Activated CD4-positive, alpha-beta T cell treated with anti-CD3 and anti-CD28 coated beads, Interleukin-2, amount 50 U/mL, for 16 hours (primary cell): ENCODE results near the gene IGLL1.
A peak's percentile ranks its signal among the peaks of the same experiment; 100 is the strongest.
"Not testable (repeated sequence)": the region's sequence is repeated elsewhere in the genome, so short reads cannot be mapped to it uniquely, and the experiment has no call there.

Source experiments
- DNase-seq: peaks from one replicate; pipeline ENCODE4 v3.0.0-alpha.2; 2020

IGLL1 gene

GRCh38 chr22:23539135-23539838, 40.8 kb downstream of the IGLL1 start:
- peak; percentile 85 for DNase-seq

GRCh38 chr22:23538696-23539030, 41.4 kb downstream of the IGLL1 start:
- not testable (repeated sequence) for DNase-seq

DNA sequence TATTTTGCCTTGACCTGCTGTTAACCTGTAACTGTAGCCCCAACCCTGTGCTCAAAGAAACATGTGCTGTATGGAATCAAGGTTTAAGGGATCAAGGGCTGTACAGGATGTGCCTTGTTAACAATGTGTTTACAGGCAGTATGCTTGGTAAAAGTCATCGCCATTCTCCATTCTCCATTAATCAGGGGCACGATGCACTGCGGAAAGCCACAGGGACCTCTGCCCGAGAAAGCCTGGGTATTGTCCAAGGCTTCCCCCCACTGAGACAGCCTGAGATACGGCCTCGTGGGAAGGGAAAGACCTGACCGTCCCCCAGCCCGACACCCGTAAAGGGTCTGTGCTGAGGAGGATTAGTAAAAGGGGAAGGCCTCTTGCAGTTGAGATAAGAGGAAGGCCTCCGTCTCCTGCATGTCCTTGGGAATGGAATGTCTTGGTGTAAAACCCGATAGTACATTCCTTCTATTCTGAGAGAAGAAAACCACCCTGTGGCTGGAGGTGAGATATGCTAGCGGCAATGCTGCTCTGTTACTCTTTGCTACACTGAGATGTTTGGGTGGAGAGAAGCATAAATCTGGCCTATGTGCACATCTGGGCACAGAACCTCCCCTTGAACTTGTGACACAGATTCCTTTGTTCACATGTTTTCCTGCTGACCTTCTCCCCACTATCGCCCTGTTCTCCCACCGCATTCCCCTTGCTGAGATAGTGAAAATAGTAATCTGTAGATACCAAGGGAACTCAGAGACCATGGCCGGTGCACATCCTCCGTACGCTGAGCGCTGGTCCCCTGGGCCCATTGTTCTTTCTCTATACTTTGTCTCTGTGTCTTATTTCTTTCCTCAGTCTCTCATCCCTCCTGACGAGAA, 42.0 kb downstream of the IGLL1 start:
- DNase-seq, result not testable (repeated sequence)

GRCh38 chr22:23537416-23537815, 42.7 kb downstream of the IGLL1 start:
- no peak for DNase-seq

GRCh38 chr22:23536821-23537345, 43.2 kb downstream of the IGLL1 start:
- DNase-seq, result no peak

DNA sequence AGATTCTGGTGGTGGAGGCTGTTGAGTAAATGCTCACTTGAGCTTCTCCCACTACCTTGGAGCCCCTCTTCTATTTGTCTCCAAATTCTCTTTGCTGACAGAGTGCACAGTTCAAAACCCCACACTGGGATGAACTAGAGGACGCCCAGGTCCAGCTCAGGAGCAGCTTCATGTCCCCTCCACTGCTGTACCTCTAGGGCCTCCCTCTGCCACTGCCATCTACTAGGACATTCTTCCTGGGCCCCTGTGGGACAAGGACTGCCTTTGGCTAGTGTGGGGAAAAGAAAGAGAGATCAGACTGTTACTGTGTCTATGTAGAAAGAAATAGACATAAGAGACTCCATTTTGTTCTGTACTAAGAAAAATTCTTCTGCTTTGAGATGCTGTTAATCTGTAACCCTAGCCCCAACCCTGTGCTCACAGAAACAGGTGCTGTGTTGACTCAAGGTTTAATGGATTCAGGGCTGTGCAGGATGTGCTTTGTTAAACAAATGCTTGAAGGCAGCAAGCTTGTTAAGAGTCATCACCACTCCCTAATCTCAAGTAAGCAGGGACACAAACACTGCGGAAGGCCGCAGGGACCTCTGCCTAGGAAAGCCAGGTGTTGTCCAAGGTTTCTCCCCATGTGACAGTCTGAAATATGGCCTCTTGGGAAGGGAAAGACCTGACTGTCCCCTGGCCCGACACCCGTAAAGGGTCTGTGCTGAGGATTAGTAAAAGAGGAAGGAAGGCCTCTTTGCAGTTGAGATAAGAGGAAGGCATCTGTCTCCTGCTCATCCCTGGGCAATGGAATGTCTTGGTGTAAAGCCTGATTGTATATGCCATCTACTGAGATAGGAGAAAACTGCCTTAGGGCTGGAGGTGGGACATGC, 44.1 kb downstream of the IGLL1 start:
- DNase-seq, result not testable (repeated sequence)

DNA sequence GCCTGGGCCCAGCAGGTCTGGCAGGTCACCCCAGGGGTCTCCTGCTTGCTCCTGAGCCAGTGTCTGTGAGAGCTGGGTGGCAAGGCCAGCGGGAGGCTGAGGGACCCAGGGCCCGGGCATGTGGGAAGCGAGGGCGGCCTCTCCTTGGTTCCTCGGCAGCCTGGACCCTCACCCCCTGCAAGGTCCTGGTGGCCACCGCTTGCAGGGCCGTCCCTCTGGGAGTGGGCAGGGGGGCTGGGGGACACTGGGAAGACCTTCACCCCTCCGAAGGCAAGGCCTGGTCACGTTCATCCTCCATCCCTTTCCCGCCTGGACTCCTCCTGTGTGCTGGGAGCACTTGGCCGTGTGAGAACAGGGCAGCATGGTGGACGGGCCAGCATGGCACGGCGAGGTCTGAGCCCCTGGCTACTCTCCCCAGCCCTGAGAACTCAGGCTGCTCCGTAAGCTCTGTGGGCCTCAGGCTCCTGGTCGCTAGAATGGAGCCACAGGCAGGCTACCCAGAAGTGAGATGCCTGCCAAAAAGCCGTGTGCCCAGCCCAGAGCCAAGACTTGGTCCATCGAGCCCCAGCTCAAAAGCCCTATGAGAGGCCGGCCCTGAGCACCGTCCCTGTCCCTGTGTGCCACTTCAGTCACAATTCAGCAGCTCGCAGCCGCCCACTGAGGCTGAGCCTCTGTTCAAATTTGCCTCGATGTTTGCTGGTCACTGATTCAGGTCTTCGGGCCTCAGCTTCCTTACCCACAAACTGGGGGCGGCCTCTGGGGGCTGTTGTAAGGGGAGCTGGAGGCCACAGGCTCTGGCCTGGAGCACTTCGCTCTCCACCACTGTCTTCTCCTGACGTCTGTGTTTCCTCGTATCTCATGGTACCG, 45.0 kb downstream of the IGLL1 start:
- no peak for DNase-seq

DNA sequence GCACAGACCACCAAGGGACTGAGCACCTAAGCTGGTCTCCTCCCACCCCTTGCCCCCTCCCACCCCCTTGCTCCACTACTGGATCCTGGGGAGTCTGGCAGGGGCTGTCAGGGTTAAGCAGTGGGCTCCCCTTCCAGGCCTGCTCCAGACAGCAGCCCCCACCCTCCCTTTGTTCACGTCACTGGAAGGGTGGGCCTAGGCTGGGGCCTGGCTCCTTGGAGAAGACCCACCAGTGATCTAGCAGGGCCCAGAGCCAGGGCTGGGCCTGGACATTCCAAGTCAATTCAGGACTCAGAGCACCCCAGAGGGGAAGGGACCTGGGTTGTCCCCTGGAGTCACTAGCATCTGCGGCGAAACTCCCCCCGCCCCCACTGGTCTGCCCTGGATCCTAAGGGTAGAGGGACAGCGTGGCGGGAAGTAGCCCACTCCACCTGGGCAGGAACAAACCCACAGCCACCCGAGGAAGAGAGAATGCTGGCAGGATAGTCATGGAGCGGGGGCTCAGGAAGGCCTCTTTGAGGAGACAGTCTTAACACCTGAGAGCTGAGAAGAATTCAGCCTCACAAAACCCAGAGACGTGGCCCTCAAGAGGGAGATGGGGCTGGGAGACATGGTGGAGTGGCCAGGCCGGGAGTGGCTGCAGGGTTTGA, 45.8 kb downstream of the IGLL1 start:
- no peak for DNase-seq

DNA sequence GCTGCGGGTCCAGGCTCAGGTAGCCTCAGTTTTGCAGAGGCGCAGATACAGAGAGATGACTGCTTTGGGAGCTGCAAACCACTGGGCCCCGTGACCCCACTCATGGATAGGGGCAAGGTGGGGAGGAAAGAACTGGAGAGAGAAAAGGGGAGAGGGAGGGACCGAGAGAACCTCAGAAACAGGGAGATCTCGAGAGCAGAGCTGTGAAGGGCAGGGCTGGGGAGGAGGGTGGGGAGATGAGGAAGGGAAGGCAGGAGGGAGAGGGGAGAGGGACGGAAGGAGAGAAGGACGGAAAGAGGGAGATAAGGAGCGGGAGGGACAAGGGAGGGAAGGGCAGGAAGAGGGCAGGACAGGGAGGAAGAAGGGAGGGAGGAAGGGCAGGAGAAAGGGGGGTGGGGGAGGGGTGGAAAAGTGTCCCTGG, 46.3 kb downstream of the IGLL1 start:
- DNase-seq, result no peak

GRCh38 chr22:23533328-23533762, 46.7 kb downstream of the IGLL1 start:
- DNase-seq, result peak; percentile 26

GRCh38 chr22:23532731-23533130, 47.4 kb downstream of the IGLL1 start:
- no peak for DNase-seq

- no peak for DNase-seq
Observed at GRCh38 chr22:23531966-23532705, 48.0 kb downstream of the IGLL1 start.

- no peak for DNase-seq
Observed at GRCh38 chr22:23531283-23531956, 48.7 kb downstream of the IGLL1 start.

DNA sequence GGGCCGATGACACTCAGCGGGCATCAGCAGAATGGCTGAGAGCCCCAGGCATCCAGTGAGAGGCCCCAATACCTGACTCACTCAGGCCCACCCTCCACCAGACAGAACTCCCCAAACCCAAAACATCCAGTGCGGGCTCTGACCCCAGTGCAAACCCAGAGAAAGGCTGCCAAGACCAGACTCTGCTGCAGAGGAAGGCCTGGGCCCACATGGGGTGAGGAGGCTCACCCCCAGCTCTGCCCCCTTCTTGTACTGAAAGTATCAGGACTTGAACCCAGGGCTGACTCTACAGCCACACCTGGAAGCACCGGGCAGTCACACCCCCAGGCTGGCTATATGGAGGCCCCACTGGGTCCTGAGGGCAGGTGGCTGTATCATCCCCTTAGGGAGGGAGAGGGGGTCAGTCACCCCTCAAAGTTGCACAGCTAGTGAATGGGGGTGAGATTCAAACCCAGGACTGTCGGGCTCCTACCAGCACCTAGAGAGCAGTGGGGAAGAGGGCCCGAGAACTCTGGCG, 49.3 kb downstream of the IGLL1 start:
- no peak for DNase-seq

GRCh38 chr22:23530106-23530505, 50.0 kb downstream of the IGLL1 start:
- DNase-seq, result no peak

DNA sequence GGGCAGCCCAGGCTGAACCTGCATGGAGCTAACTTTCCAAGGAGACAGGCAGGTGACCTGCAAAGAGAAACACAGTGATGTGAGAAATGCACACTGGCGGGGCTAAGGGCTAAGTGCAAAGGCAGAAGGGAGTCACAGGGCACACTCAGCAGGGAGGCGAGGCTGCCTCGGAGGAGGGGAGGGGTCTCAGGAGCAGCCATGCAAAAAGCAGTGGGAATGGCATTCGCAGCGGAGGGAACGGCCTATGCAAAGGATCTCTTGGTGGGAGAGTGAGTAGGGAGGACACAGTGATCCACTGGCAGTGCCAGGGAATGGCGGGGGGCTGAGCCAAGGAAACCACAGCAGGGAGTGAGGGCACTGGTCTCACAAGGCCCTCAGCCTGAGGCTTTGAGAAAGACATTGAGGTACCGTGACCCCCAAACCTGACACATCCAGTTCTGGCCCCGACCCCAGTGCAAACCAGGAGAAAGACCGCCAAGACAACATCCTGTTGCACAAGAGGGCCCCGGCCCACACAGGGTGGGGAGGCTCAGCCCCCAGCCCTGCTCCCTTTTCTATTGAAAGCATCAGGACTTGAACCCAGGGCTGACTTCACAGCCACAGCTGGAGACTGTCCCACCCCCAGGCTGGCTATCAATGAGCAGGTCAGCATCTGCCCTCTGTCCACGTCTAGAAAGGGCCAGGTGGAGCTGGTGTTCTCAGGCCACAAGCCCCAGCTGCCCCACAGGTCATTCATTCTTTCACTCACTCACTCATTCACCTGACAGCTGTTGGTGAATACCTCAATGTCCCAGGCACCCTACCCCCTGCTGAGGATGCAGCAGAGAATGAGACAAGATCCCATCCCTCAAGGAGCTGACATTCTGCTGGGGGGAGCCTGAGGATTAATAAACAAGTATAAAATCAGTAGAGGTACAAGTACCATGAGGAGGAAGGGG, 50.7 kb downstream of the IGLL1 start:
- no peak for DNase-seq

GRCh38 chr22:23527971-23528740, 51.9 kb downstream of the IGLL1 start:
- no peak for DNase-seq
